Liver (tissue), 9 donors: Measurements from ENCODE around the gene AFF4. TPM values are rescaled to one million over a fixed set of nuclear protein-coding genes. Genes with fewer than 3 reads are reported as not detected.

ENCODE experiments used
- DNase-seq: peaks from one replicate; pipeline ENCODE4 v3.0.0-alpha.2; 2017; ENCODE audit warnings: low spot score
- H3K27ac ChIP-seq, 2 donors: one replicate each; pipeline ENCODE4 v1.7.0; 2013; ENCODE audit warnings: inconsistent platforms in 2 of 2, low read length in 2 of 2, control low read depth in 1 of 2, low read depth in 1 of 2, mild to moderate bottlenecking in 1 of 2
- H3K27me3 ChIP-seq, 4 donors: one replicate each; pipeline versions ENCODE4 v1.6.1 to v1.7.0; 2013; ENCODE audit warnings: low read length in 3 of 4, inconsistent platforms in 1 of 4, mild to moderate bottlenecking in 1 of 4, moderate library complexity in 1 of 4; ENCODE audit not compliant: control insufficient read depth in 4 of 4, insufficient read depth in 4 of 4
- H3K36me3 ChIP-seq, 4 donors: one replicate each; pipeline versions ENCODE4 v1.6.1 to v1.7.0; 2013; ENCODE audit warnings: low read length in 3 of 4, mild to moderate bottlenecking in 3 of 4, low read depth in 1 of 4, moderate library complexity in 1 of 4; ENCODE audit not compliant: control insufficient read depth in 4 of 4, insufficient read depth in 3 of 4
- H3K4me1 ChIP-seq, 4 donors: one replicate each; pipeline versions ENCODE4 v1.6.1 to v1.7.0; 2013; ENCODE audit warnings: low read length in 3 of 4, mild to moderate bottlenecking in 3 of 4, moderate library complexity in 1 of 4; ENCODE audit not compliant: control insufficient read depth in 4 of 4, insufficient read depth in 4 of 4
- H3K4me3 ChIP-seq, 3 donors: one replicate each; pipeline versions ENCODE4 v1.6.1 to v1.7.0; 2013; ENCODE audit warnings: low read length in 3 of 3, control low read depth in 1 of 3, low read depth in 1 of 3, mild to moderate bottlenecking in 1 of 3
- H3K9ac ChIP-seq, 2 donors: one replicate each; pipeline ENCODE4 v1.7.0; 2013; ENCODE audit warnings: low read length in 2 of 2, mild to moderate bottlenecking in 2 of 2, moderate library complexity in 2 of 2, control low read depth in 1 of 2, low read depth in 1 of 2
- H3K9me3 ChIP-seq, 4 donors: one replicate each; pipeline versions ENCODE4 v1.6.1 to v1.7.0; 2013; ENCODE audit warnings: low read length in 3 of 4; ENCODE audit not compliant: control insufficient read depth in 4 of 4
- EGR1 ChIP-seq, 2 donors: IDR thresholded peaks; 2 replicates each; pipeline ENCODE4 v1.6.1; 2016 to 2018; ENCODE audit warnings: antibody characterized with exemption in 2 of 2, low read depth in 2 of 2
- FOXA1 ChIP-seq: IDR thresholded peaks from 2 replicates; pipeline ENCODE4 v1.6.1; 2016; ENCODE audit warnings: antibody characterized with exemption
- FOXA2 ChIP-seq: IDR thresholded peaks from 2 replicates; pipeline ENCODE4 v1.6.1; 2016; ENCODE audit warnings: antibody characterized with exemption
- GABPA ChIP-seq, 2 donors: IDR thresholded peaks in 1 of 2; conservative IDR thresholded peaks in 1 of 2; 2 replicates each; pipeline ENCODE4 v1.6.1; 2016; ENCODE audit warnings: antibody characterized with exemption in 2 of 2, mild to moderate bottlenecking in 1 of 2, moderate library complexity in 1 of 2
- HNF4A ChIP-seq, 2 donors: conservative IDR thresholded peaks; 2 replicates each; pipeline ENCODE4 v1.6.1; 2016; ENCODE audit warnings: antibody characterized with exemption in 2 of 2, mild to moderate bottlenecking in 2 of 2
- HNF4G ChIP-seq: IDR thresholded peaks from 2 replicates; pipeline ENCODE4 v1.6.1; 2016; ENCODE audit warnings: antibody characterized with exemption
- JUND ChIP-seq, 2 donors: IDR thresholded peaks; 2 replicates each; pipeline ENCODE4 v1.6.1; 2016; ENCODE audit warnings: antibody characterized with exemption in 2 of 2
- RAD21 ChIP-seq, 2 donors: IDR thresholded peaks; 2 replicates each; pipeline ENCODE4 v1.6.1; 2016; ENCODE audit warnings: antibody characterized with exemption in 2 of 2, mild to moderate bottlenecking in 2 of 2
- RXRA ChIP-seq, 2 donors: IDR thresholded peaks; 2 replicates each; pipeline ENCODE4 v1.6.1; 2017 to 2018; ENCODE audit warnings: antibody characterized with exemption in 2 of 2, mild to moderate bottlenecking in 1 of 2
- SP1 ChIP-seq: IDR thresholded peaks from 2 replicates; pipeline ENCODE4 v1.6.1; 2018; ENCODE audit warnings: antibody characterized with exemption, mild to moderate bottlenecking
- WGBS: extraction: QIAGEN DNeasy Blood & Tissue Kit; methylation state at CpG from one replicate; pipeline ENCODE4 v1.1.7; 2013; 5-methylcytosine and 5-hydroxymethylcytosine counted together
- polyA plus RNA-seq, 2 donors: library from polyadenylated mRNA; stranded (reverse) in 1 of 2; unstranded in 1 of 2; fragments of 200-250 nt in 1 of 2; fragments of >200 nt in 1 of 2; fragmentation: Nextera tagmentation in 1 of 2; extraction: Ambion mirVana in 1 of 2; gene quantifications; one replicate each; pipeline versions ENCODE4 v1.2.1 to v1.2.3, GENCODE V29; 2013 to 2015
- total RNA-seq, 2 donors: library from RNA; depleted of rRNA; stranded (reverse); fragments of >200 nt; gene quantifications; one replicate each; pipeline ENCODE4 v1.2.3, GENCODE V29; 2014
- TF ChIP-seq, protein P1 (sequence below): IDR thresholded peaks from 2 replicates; pipeline ENCODE4 v1.6.1; 2016; ENCODE audit warnings: antibody characterized with exemption, mild to moderate bottlenecking
- TF ChIP-seq, protein P2 (sequence below): IDR thresholded peaks from 2 replicates; pipeline ENCODE4 v1.6.1; 2016; ENCODE audit warnings: antibody characterized with exemption
- TF ChIP-seq, protein P3 (sequence below): IDR thresholded peaks from 2 replicates; pipeline ENCODE4 v1.6.1; 2016; ENCODE audit warnings: antibody characterized with exemption
- TF ChIP-seq, protein P4 (sequence below): IDR thresholded peaks from 2 replicates; pipeline ENCODE4 v1.6.1; 2016; ENCODE audit warnings: antibody characterized with exemption
- TF ChIP-seq, protein P5 (sequence below): fragments of 150-350 bp; IDR thresholded peaks from 2 replicates; pipeline ENCODE4 v1.5.1; 2017; ENCODE audit warnings: improper control_type of control experiment, low read depth, low read length; ENCODE audit not compliant: missing input control
- donor health status: healthy.
- donor health status: healthy.
- donor health status: healthy.
- donor health status: healthy.
- donor health status: healthy.

AFF4 gene
- total and polyA plus RNA-seq, 4 donors: 5.5 to 19.1 (median 16.9) TPM

DNA sequence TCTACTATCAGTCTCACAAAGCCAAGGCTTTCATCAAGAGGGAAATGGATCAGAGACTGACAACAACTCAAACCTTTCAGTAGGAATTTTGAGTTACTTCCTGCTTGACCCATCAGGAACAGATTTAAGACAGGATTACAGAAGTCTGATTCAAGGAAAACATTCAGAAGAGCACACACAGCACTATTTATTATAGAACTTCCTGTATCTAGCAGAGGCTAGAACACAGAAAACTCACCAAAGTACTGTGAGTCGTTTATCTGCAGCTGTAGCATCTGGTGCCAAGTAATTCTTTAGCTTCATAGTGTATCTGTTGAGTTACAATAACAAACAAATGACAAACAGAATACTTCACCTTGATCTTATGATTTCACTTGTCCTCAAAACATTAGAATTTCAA, 76.2 kb downstream of the AFF4 start:
- Histone ChIP-seq H3K27ac (no peak overlapping the region), H3K36me3 (peaks cover 7 to 80% (median 65%) of the 10 kb centered on the region in 4 donors), H3K27me3 (no peaks in the 10 kb centered on the region), H3K9ac (no peak overlapping the region), H3K4me3 (no peak overlapping the region), H3K4me1 (peaks cover 0 to 4% (median 0%) of the 10 kb centered on the region in 4 donors), H3K9me3 (no peaks in the 10 kb centered on the region)
- 20% methylated on average over 1 of the region's 1 CpG for WGBS
- no peak for TF ChIP-seq RXRA (IDR thresholded peaks at IDR 0.05)
- TF ChIP-seq, protein P1, sequence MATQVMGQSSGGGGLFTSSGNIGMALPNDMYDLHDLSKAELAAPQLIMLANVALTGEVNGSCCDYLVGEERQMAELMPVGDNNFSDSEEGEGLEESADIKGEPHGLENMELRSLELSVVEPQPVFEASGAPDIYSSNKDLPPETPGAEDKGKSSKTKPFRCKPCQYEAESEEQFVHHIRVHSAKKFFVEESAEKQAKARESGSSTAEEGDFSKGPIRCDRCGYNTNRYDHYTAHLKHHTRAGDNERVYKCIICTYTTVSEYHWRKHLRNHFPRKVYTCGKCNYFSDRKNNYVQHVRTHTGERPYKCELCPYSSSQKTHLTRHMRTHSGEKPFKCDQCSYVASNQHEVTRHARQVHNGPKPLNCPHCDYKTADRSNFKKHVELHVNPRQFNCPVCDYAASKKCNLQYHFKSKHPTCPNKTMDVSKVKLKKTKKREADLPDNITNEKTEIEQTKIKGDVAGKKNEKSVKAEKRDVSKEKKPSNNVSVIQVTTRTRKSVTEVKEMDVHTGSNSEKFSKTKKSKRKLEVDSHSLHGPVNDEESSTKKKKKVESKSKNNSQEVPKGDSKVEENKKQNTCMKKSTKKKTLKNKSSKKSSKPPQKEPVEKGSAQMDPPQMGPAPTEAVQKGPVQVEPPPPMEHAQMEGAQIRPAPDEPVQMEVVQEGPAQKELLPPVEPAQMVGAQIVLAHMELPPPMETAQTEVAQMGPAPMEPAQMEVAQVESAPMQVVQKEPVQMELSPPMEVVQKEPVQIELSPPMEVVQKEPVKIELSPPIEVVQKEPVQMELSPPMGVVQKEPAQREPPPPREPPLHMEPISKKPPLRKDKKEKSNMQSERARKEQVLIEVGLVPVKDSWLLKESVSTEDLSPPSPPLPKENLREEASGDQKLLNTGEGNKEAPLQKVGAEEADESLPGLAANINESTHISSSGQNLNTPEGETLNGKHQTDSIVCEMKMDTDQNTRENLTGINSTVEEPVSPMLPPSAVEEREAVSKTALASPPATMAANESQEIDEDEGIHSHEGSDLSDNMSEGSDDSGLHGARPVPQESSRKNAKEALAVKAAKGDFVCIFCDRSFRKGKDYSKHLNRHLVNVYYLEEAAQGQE: no peak
- no peak for DNase-seq

DNA sequence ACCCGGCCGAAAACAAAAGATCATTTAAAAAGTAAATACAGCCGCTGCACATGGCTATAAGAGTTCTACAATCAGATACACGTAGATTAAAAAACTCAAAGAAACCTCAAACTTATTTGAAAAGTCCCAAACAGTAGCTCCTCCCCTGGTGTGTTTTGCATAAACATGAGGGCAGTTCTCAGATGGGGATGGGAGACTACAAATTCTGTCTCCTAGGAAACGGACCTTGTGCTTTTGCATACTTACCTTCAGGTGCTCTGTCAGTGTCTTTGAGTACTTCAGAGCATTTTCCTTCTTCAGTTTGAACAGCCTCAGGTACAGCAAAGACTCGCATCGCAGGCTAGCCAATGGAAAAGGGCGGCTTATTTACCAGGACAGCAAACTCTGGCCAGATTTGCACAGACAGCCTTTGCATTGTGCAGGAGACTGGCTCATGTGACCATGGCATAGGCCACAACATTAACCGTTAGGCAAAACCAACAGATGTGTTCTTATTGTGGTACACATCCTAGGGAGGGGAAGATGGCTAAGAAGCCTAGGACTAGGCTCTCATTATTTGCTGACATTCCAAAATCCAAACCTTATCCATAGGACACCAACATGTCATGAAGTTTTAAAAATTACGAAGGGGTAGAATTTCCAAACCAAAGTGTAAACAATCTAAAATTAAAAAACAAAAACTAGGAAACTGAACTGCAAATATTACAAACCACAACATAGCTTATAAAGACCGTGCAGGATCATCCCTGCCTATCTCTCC, 77.2 kb downstream of the AFF4 start:
- 86% methylated on average over 11 of the region's 11 CpGs for WGBS
- peaks cover 5 to 76% (median 62%) of the 10 kb centered on the region in 4 donors for H3K36me3 ChIP-seq
- no peaks in the 10 kb centered on the region for H3K27me3 ChIP-seq
- DNase-seq: no peak
- peaks cover 0 to 4% (median 0%) of the 10 kb centered on the region in 4 donors for H3K4me1 ChIP-seq
- TF ChIP-seq JUND (IDR thresholded peaks at IDR 0.05): no peak
- no peak for TF ChIP-seq GABPA (IDR thresholded peaks at IDR 0.05 in 1 of 2, conservative IDR thresholded peaks at IDR 0.05 in 1 of 2)
- TF ChIP-seq, protein P2, sequence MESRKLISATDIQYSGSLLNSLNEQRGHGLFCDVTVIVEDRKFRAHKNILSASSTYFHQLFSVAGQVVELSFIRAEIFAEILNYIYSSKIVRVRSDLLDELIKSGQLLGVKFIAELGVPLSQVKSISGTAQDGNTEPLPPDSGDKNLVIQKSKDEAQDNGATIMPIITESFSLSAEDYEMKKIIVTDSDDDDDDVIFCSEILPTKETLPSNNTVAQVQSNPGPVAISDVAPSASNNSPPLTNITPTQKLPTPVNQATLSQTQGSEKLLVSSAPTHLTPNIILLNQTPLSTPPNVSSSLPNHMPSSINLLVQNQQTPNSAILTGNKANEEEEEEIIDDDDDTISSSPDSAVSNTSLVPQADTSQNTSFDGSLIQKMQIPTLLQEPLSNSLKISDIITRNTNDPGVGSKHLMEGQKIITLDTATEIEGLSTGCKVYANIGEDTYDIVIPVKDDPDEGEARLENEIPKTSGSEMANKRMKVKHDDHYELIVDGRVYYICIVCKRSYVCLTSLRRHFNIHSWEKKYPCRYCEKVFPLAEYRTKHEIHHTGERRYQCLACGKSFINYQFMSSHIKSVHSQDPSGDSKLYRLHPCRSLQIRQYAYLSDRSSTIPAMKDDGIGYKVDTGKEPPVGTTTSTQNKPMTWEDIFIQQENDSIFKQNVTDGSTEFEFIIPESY: no peak
- TF ChIP-seq HNF4G: no peak
- TF ChIP-seq FOXA2: no peak
- TF ChIP-seq RAD21 (IDR thresholded peaks at IDR 0.05): no peak
- TF ChIP-seq, protein P3, sequence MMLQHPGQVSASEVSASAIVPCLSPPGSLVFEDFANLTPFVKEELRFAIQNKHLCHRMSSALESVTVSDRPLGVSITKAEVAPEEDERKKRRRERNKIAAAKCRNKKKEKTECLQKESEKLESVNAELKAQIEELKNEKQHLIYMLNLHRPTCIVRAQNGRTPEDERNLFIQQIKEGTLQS: no peak
- TF ChIP-seq FOXA1: no peak
- TF ChIP-seq, protein P4, sequence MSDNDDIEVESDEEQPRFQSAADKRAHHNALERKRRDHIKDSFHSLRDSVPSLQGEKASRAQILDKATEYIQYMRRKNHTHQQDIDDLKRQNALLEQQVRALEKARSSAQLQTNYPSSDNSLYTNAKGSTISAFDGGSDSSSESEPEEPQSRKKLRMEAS: no peak
- TF ChIP-seq HNF4A (conservative IDR thresholded peaks at IDR 0.05): no peak
- TF ChIP-seq SP1: no peak
- TF ChIP-seq, protein P1: no peak
- TF ChIP-seq EGR1 (IDR thresholded peaks at IDR 0.05; ENCODE audit: low read depth in 2 of 2): no peak
- TF ChIP-seq, protein P5, sequence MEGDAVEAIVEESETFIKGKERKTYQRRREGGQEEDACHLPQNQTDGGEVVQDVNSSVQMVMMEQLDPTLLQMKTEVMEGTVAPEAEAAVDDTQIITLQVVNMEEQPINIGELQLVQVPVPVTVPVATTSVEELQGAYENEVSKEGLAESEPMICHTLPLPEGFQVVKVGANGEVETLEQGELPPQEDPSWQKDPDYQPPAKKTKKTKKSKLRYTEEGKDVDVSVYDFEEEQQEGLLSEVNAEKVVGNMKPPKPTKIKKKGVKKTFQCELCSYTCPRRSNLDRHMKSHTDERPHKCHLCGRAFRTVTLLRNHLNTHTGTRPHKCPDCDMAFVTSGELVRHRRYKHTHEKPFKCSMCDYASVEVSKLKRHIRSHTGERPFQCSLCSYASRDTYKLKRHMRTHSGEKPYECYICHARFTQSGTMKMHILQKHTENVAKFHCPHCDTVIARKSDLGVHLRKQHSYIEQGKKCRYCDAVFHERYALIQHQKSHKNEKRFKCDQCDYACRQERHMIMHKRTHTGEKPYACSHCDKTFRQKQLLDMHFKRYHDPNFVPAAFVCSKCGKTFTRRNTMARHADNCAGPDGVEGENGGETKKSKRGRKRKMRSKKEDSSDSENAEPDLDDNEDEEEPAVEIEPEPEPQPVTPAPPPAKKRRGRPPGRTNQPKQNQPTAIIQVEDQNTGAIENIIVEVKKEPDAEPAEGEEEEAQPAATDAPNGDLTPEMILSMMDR: no peak
- H3K4me3 ChIP-seq: no peak overlapping the region
- H3K9ac ChIP-seq: no peak overlapping the region
- no peaks in the 10 kb centered on the region for H3K9me3 ChIP-seq
- H3K27ac ChIP-seq: no peak overlapping the region
